Measurements from ENCODE around the gene SLC17A1.

SLC17A1 gene

DNA sequence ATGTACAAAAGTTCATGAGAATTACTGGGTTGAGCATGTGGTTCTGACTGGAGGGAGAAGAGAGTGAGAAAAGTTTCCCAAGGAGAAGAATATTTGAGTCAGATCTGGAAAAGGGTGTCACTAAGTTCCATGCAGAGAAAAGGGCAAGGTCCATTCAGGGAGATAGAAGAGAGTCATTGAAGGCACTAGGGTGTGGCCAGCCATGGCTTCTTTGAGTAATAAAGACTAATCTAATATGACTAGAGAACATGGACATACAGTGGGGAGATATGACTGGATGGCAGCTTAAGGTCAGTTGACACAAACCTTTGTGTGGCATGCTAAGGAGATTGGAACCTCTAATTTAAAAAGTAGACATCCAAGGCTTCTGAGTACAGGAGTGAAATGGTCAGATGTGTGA is 88.0 kb downstream of the SLC17A1 start:
- TF ChIP-seq, protein P1, sequence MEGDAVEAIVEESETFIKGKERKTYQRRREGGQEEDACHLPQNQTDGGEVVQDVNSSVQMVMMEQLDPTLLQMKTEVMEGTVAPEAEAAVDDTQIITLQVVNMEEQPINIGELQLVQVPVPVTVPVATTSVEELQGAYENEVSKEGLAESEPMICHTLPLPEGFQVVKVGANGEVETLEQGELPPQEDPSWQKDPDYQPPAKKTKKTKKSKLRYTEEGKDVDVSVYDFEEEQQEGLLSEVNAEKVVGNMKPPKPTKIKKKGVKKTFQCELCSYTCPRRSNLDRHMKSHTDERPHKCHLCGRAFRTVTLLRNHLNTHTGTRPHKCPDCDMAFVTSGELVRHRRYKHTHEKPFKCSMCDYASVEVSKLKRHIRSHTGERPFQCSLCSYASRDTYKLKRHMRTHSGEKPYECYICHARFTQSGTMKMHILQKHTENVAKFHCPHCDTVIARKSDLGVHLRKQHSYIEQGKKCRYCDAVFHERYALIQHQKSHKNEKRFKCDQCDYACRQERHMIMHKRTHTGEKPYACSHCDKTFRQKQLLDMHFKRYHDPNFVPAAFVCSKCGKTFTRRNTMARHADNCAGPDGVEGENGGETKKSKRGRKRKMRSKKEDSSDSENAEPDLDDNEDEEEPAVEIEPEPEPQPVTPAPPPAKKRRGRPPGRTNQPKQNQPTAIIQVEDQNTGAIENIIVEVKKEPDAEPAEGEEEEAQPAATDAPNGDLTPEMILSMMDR (conservative IDR thresholded peaks at IDR 0.05; ENCODE audit: low read length) = no peak
- no peak for DNase-seq (ENCODE audit: low read depth)
- H3K4me3 ChIP-seq (ENCODE audit: low read length) = no peak overlapping the region

DNA sequence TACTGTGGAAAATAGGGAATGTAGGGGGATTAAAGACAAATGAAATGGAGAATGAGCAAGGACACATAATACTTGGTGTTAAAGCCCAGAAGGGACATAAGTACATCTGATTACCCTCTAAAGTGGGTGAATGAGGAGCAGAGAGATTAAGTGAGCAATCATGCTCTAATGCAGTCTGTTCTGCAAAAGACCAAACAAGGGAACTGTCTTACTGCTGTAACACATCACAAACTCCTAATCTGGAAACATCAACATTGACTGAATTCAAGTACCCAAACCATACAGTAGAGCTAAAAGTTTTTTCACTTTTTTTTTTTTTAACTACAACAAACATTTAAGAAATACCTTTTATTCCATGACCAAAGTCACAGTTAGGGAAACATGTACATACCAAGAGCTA is 96.6 kb downstream of the SLC17A1 start:
- TF ChIP-seq, protein P1 (conservative IDR thresholded peaks at IDR 0.05; ENCODE audit: low read length) = no peak
- no peak for DNase-seq (ENCODE audit: low read depth)
- H3K4me3 ChIP-seq (ENCODE audit: low read length) = no peak overlapping the region

All from AG10803 (cell line).